ENCODE data around the gene ARL4D.

- TF ChIP-seq CTCF (conservative IDR thresholded peaks at IDR 0.05) (no peak), ZFX (IDR thresholded peaks at IDR 0.05) (no peak)
These were observed 38.4 kb upstream of the ARL4D start for GRCh38 chr17:43360376-43360738.

Data from C4-2B (cell line).